GM18499 (cell line): Measurements from ENCODE around the gene OR6C6.
"Not testable (repeated sequence)": the region's sequence is repeated elsewhere in the genome, so short reads cannot be mapped to it uniquely, and the experiment has no call there.

Source experiments
- ATAC-seq: cut with Tn5 transposase; IDR thresholded peaks from one replicate; pipeline ENCODE4 v1.9.1; 2021; ENCODE audit warnings: moderate number of reproducible peaks; ENCODE audit not compliant: insufficient read depth, unreplicated experiment

The OR6C6 gene

GRCh38 chr12:55296469-55296868, at the start of gene OR6C6:
OR6C6 (minus strand) TSS chr12:55296569; CDS start chr12:55295232, 1,337 bp downstream.
- no peak for ATAC-seq

GRCh38 chr12:55336002-55336401, 39.6 kb upstream of the OR6C6 start:
- no peak for ATAC-seq

- ATAC-seq: no peak
Observed at GRCh38 chr12:55330446-55330845, 34.1 kb upstream of the OR6C6 start, which contains the start of gene OR6C3. OR6C3 (plus strand) TSS chr12:55330746; CDS start chr12:55331701, 955 bp downstream.

GRCh38 chr12:55325801-55326200, 29.4 kb upstream of the OR6C6 start:
- ATAC-seq: not testable (repeated sequence)

- ATAC-seq: no peak
Observed at GRCh38 chr12:55320201-55320600, 23.8 kb upstream of the OR6C6 start.

GRCh38 chr12:55314043-55314442, 17.7 kb upstream of the OR6C6 start, which contains the start of gene OR6C1:
OR6C1 (plus strand) TSS chr12:55314343; CDS start chr12:55320600, 6,257 bp downstream.
- no peak for ATAC-seq

GRCh38 chr12:55289999-55290398, 6.4 kb downstream of the OR6C6 start:
- no peak for ATAC-seq

GRCh38 chr12:55280991-55281390, 15.4 kb downstream of the OR6C6 start:
- no peak for ATAC-seq

- ATAC-seq: no peak
Observed at GRCh38 chr12:55258303-55258702, 38.1 kb downstream of the OR6C6 start.

- no peak for ATAC-seq
Observed at GRCh38 chr12:55256831-55257230, 39.5 kb downstream of the OR6C6 start.

GRCh38 chr12:55253281-55253680, 43.1 kb downstream of the OR6C6 start:
- ATAC-seq: no peak

GRCh38 chr12:55250944-55251343, 45.4 kb downstream of the OR6C6 start:
- no peak for ATAC-seq

- ATAC-seq: no peak
Observed at GRCh38 chr12:55246159-55246558, 50.2 kb downstream of the OR6C6 start.

GRCh38 chr12:55244309-55244708, 52.1 kb downstream of the OR6C6 start, which contains the start of gene OR6C74:
OR6C74 (plus strand) TSS chr12:55244609; CDS start chr12:55247288, 2,679 bp downstream.
- ATAC-seq: no peak
